ENCODE measurements around the gene TMEM50A.
"Not testable (repeated sequence)": the region's sequence is repeated elsewhere in the genome, so short reads cannot be mapped to it uniquely, and the experiment has no call there.

Gene TMEM50A

GRCh38 chr1:25341746-25342145 is 3.6 kb downstream of the TMEM50A start:
- H3K27ac ChIP-seq, result no peak overlapping the region
- H3K9ac ChIP-seq, result no peak overlapping the region
- H3K4me3 ChIP-seq, result no peak overlapping the region
- H3K4me2 ChIP-seq, result no peak overlapping the region
- H4K20me1 ChIP-seq, result peaks cover 85% of the 10 kb centered on the region
- peaks cover 19% of the 10 kb centered on the region for H3K4me1 ChIP-seq
- H3K27me3 ChIP-seq, result no peaks in the 10 kb centered on the region
- no peaks in the 10 kb centered on the region for H3K9me3 ChIP-seq
- peaks cover 48% of the 10 kb centered on the region for H3K36me3 ChIP-seq
- no peak for TF ChIP-seq Cebpa-rat (IDR thresholded peaks at IDR 0.05)

- H4K20me1 ChIP-seq, result peaks cover 94% of the 10 kb centered on the region
- no peak overlapping the region for H3K9ac ChIP-seq
- H3K4me2 ChIP-seq, result no peak overlapping the region
- H3K9me3 ChIP-seq, result no peaks in the 10 kb centered on the region
- peaks cover 57% of the 10 kb centered on the region for H3K36me3 ChIP-seq
- no peak overlapping the region for H3K4me3 ChIP-seq
- peaks cover 19% of the 10 kb centered on the region for H3K4me1 ChIP-seq
- TF ChIP-seq Cebpa-rat (IDR thresholded peaks at IDR 0.05), result no peak
- no peaks in the 10 kb centered on the region for H3K27me3 ChIP-seq
- H3K27ac ChIP-seq, result no peak overlapping the region
Observed at GRCh38 chr1:25342846-25343245, 4.7 kb downstream of the TMEM50A start.

- peaks cover 19% of the 10 kb centered on the region for H3K4me1 ChIP-seq
- H3K27ac ChIP-seq, result no peak overlapping the region
- no peaks in the 10 kb centered on the region for H3K9me3 ChIP-seq
- no peak for TF ChIP-seq Cebpa-rat (IDR thresholded peaks at IDR 0.05)
- H4K20me1 ChIP-seq, result peaks cover 98% of the 10 kb centered on the region
- no peak overlapping the region for H3K4me3 ChIP-seq
- H3K4me2 ChIP-seq, result no peak overlapping the region
- H3K9ac ChIP-seq, result no peak overlapping the region
- no peaks in the 10 kb centered on the region for H3K27me3 ChIP-seq
- peaks cover 65% of the 10 kb centered on the region for H3K36me3 ChIP-seq
Observed at GRCh38 chr1:25343872-25344271, 5.7 kb downstream of the TMEM50A start.

- no peaks in the 10 kb centered on the region for H3K27me3 ChIP-seq
- H3K4me3 ChIP-seq, result no peak overlapping the region
- H3K27ac ChIP-seq, result no peak overlapping the region
- peaks cover 87% of the 10 kb centered on the region for H4K20me1 ChIP-seq
- no peaks in the 10 kb centered on the region for H3K4me1 ChIP-seq
- no peak for TF ChIP-seq Cebpa-rat (IDR thresholded peaks at IDR 0.05)
- H3K9me3 ChIP-seq, result no peaks in the 10 kb centered on the region
- no peak overlapping the region for H3K4me2 ChIP-seq
- H3K36me3 ChIP-seq, result peaks cover 93% of the 10 kb centered on the region
- no peak overlapping the region for H3K9ac ChIP-seq
Observed at GRCh38 chr1:25347556-25347955, 9.4 kb downstream of the TMEM50A start.

- Histone ChIP-seq H3K4me2 (no peak overlapping the region), H3K9me3 (no peaks in the 10 kb centered on the region), H3K27ac (no peak overlapping the region), H3K27me3 (no peaks in the 10 kb centered on the region), H3K36me3 (peaks cover 93% of the 10 kb centered on the region), H4K20me1 (peaks cover 75% of the 10 kb centered on the region), H3K4me1 (no peaks in the 10 kb centered on the region), H3K4me3 (no peak overlapping the region), H3K9ac (no peak overlapping the region)
- no peak for TF ChIP-seq Cebpa-rat (IDR thresholded peaks at IDR 0.05)
Observed at GRCh38 chr1:25349606-25350005, 11.5 kb downstream of the TMEM50A start.

GRCh38 chr1:25355841-25356395 is 17.8 kb downstream of the TMEM50A start:
- Histone ChIP-seq H4K20me1 (peaks cover 34% of the 10 kb centered on the region), H3K9me3 (no peaks in the 10 kb centered on the region), H3K27me3 (no peaks in the 10 kb centered on the region), H3K4me3 (no peak overlapping the region), H3K4me2 (no peak overlapping the region), H3K4me1 (no peaks in the 10 kb centered on the region), H3K27ac (no peak overlapping the region), H3K9ac (no peak overlapping the region), H3K36me3 (peaks cover 95% of the 10 kb centered on the region)
- no peak for TF ChIP-seq Cebpa-rat (IDR thresholded peaks at IDR 0.05)

GRCh38 chr1:25356441-25356840 is 18.3 kb downstream of the TMEM50A start:
- no peaks in the 10 kb centered on the region for H3K27me3 ChIP-seq
- H3K27ac ChIP-seq, result no peak overlapping the region
- H3K9me3 ChIP-seq, result no peaks in the 10 kb centered on the region
- H4K20me1 ChIP-seq, result peaks cover 34% of the 10 kb centered on the region
- H3K9ac ChIP-seq, result no peak overlapping the region
- H3K36me3 ChIP-seq, result peaks cover 95% of the 10 kb centered on the region
- no peak overlapping the region for H3K4me3 ChIP-seq
- H3K4me2 ChIP-seq, result no peak overlapping the region
- no peaks in the 10 kb centered on the region for H3K4me1 ChIP-seq
- no peak for TF ChIP-seq Cebpa-rat (IDR thresholded peaks at IDR 0.05)

GRCh38 chr1:25356848-25357247 is 18.7 kb downstream of the TMEM50A start:
- peaks cover 95% of the 10 kb centered on the region for H3K36me3 ChIP-seq
- no peaks in the 10 kb centered on the region for H3K4me1 ChIP-seq
- no peak overlapping the region for H3K4me2 ChIP-seq
- no peaks in the 10 kb centered on the region for H3K27me3 ChIP-seq
- H3K9me3 ChIP-seq, result no peaks in the 10 kb centered on the region
- no peak overlapping the region for H3K9ac ChIP-seq
- H3K4me3 ChIP-seq, result no peak overlapping the region
- no peak for TF ChIP-seq Cebpa-rat (IDR thresholded peaks at IDR 0.05)
- H4K20me1 ChIP-seq, result peaks cover 31% of the 10 kb centered on the region
- H3K27ac ChIP-seq, result no peak overlapping the region

- H3K36me3 ChIP-seq, result peaks cover 59% of the 10 kb centered on the region
- H3K4me3 ChIP-seq, result no peak overlapping the region
- H3K4me2 ChIP-seq, result no peak overlapping the region
- H3K4me1 ChIP-seq, result no peaks in the 10 kb centered on the region
- no peak overlapping the region for H3K9ac ChIP-seq
- no peaks in the 10 kb centered on the region for H3K9me3 ChIP-seq
- H4K20me1 ChIP-seq, result peaks cover 20% of the 10 kb centered on the region
- no peak overlapping the region for H3K27ac ChIP-seq
- no peak for TF ChIP-seq Cebpa-rat (IDR thresholded peaks at IDR 0.05)
- H3K27me3 ChIP-seq, result no peaks in the 10 kb centered on the region
Observed at GRCh38 chr1:25360596-25361581, 22.8 kb downstream of the TMEM50A start.

GRCh38 chr1:25361901-25362300 is 23.8 kb downstream of the TMEM50A start:
- no peaks in the 10 kb centered on the region for H3K9me3 ChIP-seq
- H3K27ac ChIP-seq, result no peak overlapping the region
- H3K27me3 ChIP-seq, result no peaks in the 10 kb centered on the region
- H3K4me1 ChIP-seq, result no peaks in the 10 kb centered on the region
- peaks cover 49% of the 10 kb centered on the region for H3K36me3 ChIP-seq
- H3K4me3 ChIP-seq, result no peak overlapping the region
- peaks cover 10% of the 10 kb centered on the region; the same call in 1 of the 2 replicates for H4K20me1 ChIP-seq
- no peak overlapping the region for H3K9ac ChIP-seq
- no peak for TF ChIP-seq Cebpa-rat (IDR thresholded peaks at IDR 0.05)
- H3K4me2 ChIP-seq, result no peak overlapping the region

GRCh38 chr1:25362634-25363559 is 24.8 kb downstream of the TMEM50A start:
- peaks cover 10% of the 10 kb centered on the region; the same call in 1 of the 2 replicates for H4K20me1 ChIP-seq
- H3K4me3 ChIP-seq, H3K9me3 ChIP-seq, H3K27ac ChIP-seq, H3K9ac ChIP-seq, H3K4me1 ChIP-seq, H3K4me2 ChIP-seq, H3K27me3 ChIP-seq: not testable (repeated sequence)
- H3K36me3 ChIP-seq, result peaks cover 39% of the 10 kb centered on the region

All from BLaER1 (cell line).